Measurements from ENCODE around the gene XPNPEP2. TPM values are rescaled to one million over a fixed set of nuclear protein-coding genes. Genes with fewer than 3 reads are reported as not detected.

Gene XPNPEP2
- total RNA-seq, 2 donors from 2014 or later: 0.52 to 5.6 TPM

DNA sequence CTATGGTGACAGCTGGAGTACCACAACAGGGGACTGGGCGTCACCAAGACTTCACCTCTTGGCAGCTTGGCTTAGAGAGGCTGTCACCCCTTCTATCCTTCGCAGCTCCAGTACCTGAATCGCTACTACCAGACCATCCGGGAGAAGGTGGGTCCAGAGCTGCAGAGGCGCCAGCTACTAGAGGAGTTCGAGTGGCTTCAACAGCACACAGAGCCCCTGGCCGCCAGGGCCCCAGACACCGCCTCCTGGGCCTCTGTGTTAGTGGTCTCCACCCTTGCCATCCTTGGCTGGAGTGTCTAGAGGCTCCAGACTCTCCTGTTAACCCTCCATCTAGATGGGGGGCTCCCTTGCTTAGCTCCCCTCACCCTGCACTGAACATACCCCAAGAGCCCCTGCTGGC is 29.4 kb downstream of the XPNPEP2 start:
- TF ChIP-seq, protein P1, sequence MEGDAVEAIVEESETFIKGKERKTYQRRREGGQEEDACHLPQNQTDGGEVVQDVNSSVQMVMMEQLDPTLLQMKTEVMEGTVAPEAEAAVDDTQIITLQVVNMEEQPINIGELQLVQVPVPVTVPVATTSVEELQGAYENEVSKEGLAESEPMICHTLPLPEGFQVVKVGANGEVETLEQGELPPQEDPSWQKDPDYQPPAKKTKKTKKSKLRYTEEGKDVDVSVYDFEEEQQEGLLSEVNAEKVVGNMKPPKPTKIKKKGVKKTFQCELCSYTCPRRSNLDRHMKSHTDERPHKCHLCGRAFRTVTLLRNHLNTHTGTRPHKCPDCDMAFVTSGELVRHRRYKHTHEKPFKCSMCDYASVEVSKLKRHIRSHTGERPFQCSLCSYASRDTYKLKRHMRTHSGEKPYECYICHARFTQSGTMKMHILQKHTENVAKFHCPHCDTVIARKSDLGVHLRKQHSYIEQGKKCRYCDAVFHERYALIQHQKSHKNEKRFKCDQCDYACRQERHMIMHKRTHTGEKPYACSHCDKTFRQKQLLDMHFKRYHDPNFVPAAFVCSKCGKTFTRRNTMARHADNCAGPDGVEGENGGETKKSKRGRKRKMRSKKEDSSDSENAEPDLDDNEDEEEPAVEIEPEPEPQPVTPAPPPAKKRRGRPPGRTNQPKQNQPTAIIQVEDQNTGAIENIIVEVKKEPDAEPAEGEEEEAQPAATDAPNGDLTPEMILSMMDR (IDR thresholded peaks at IDR 0.05): no peak
- TF ChIP-seq POLR2A (IDR thresholded peaks at IDR 0.05): no peak
- 85% methylated on average over 8 of the region's 8 CpGs; no CpG with 5 or more reads in 1 of the 2 donors for WGBS, 2 donors
- Histone ChIP-seq H3K27ac (no peak overlapping the region), H3K4me3 (no peak overlapping the region), H3K4me1 (no peaks in the 10 kb centered on the region), H3K36me3 (replicated peaks in 1 of 2; ENCODE audit: insufficient read depth in 1 of 2, low read depth in 2 of 2) (no peaks in the 10 kb centered on the region), H3K27me3 (no peaks in the 10 kb centered on the region), H3K9me3 (no peaks in the 10 kb centered on the region)
- DNase-seq (no peak), ATAC-seq (no peak)
- intact Hi-C loops (cut with DNase I): no loop called here

DNA sequence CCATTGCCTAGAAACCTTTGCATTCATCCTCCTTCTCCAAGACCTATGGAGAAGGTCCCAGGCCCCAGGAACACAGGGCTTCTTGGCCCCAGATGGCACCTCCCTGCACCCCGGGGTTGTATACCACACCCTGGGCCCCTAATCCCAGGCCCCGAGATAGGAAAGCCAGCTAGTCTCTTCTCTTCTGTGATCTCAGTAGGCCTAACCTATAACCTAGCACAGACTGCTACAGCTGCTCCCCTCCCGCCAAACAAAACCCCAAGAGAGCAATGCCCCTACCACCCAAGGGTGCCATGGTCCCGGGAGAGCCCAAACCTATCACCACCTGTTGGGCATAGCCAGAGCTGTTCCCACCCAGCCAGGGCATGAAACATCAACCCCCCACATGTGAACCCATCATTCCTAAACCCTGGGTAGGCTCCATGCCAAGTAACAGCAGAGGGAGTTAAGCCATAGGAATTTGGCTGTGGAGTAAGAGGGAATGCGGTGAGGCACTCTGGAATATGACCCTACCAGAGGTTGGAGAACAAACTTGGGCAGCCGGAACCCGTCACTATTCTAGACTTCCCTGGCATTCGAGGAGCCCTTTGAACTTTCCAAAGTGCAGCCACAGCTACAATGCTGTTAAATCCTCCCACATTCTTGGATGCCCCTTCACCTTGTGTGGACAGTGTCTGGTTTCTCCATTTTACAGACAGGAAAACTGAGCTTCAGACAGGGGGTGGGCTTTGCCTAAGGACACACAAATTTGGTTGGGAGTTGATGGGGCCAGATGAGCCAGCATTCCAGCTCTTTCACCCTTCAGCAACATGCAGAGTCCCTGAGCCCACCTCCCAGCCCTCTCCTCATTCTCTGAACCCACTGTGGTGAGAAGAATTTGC is 30.0 kb downstream of the XPNPEP2 start:
- DNase-seq (no peak), ATAC-seq (no peak)
- TF ChIP-seq POLR2A (IDR thresholded peaks at IDR 0.05): no peak
- TF ChIP-seq, protein P1 (IDR thresholded peaks at IDR 0.05): no peak
- no peak overlapping the region for H3K27ac ChIP-seq
- 90% methylated on average over 5 of the region's 8 CpGs; no CpG with 5 or more reads in 1 of the 2 donors for WGBS, 2 donors
- intact Hi-C loops (cut with DNase I): no loop called here
- no peak overlapping the region for H3K4me3 ChIP-seq
- no peaks in the 10 kb centered on the region for H3K27me3 ChIP-seq
- no peaks in the 10 kb centered on the region for H3K36me3 ChIP-seq (replicated peaks in 1 of 2; ENCODE audit: insufficient read depth in 1 of 2, low read depth in 2 of 2)
- no peaks in the 10 kb centered on the region for H3K4me1 ChIP-seq
- no peaks in the 10 kb centered on the region for H3K9me3 ChIP-seq

DNA sequence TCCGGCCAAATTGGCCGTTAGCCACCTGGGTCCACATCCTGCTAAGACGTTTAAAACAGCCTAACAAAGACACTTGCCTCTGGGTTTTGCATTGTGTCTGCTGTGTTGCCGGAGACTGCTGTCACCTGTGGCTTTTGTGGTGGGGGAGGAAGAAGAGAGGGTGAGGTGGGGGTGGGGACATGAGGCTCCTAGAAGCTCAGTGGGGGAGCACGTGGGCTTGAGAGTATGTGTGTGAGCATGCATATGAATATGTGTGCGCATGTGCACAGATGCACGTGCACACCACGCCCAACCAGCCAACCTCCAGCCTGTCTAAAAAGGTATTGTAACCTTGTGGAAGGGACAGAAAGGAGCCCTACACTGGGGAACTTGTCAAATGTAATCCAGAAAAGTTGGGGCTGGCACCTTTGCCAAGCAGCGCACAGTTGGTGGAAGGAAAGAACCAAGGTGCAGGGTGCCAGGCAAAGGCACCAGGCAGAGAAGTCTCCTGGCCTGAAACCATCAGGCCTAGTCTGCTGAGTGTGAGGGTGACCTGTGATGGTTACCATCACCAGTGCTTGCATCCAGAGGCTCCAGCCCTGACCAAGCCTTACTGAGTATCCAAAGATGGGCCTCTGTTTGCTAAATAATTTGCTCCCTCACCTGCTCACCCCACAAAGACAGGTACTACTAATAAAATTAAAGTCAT is 30.8 kb downstream of the XPNPEP2 start:
- H3K4me3 ChIP-seq: no peak overlapping the region
- no peak overlapping the region for H3K27ac ChIP-seq
- H3K36me3 ChIP-seq (replicated peaks in 1 of 2; ENCODE audit: insufficient read depth in 1 of 2, low read depth in 2 of 2): no peaks in the 10 kb centered on the region
- no peak for TF ChIP-seq POLR2A (IDR thresholded peaks at IDR 0.05)
- TF ChIP-seq, protein P1 (IDR thresholded peaks at IDR 0.05): no peak
- no peaks in the 10 kb centered on the region for H3K9me3 ChIP-seq
- no peaks in the 10 kb centered on the region for H3K27me3 ChIP-seq
- DNase-seq: peak in 1 of 4 donors; percentile 23
- H3K4me1 ChIP-seq: no peaks in the 10 kb centered on the region
- intact Hi-C loops (cut with DNase I): no loop called here
- ATAC-seq: no peak
- 42 to 66% methylated on average over 7 to 8 of the region's 9 CpGs for WGBS, 2 donors

DNA sequence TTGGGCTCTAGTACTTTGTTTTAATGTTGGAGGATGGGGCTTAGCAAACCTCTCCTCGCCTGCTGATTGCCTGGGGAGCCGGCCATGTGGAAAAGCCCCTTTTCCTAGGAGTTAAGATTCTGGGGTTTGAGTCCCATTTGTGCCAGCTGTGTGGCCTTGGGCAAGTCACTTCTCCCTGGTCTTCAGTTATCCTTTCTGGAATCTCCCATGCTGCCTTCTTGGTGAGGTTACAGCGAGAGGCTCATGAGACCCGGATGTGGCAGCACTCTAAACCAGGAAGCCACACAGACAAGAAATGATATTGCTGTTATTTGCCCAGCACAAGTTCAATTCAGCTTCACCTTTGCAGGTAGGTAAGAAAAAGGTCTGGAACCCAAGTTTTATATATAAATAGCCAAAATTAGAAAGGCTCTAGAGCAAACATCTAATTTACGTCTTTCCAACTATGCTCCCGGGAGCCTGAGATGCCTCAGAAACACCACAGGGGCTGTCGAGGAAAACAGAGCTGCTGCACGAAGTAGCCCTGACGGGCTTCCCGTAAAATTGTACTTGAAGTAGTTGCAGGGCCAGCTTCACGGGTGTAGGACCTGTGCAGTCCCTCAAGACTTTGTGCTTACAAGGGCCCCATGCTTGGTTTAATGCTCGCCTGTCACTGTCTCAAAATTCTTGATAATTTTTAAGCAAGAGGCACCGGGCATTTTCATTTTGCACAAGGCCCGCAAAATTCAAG is 32.7 kb downstream of the XPNPEP2 start:
- DNase-seq (no peak), ATAC-seq (no peak)
- H3K4me1 ChIP-seq: no peaks in the 10 kb centered on the region
- H3K4me3 ChIP-seq: no peak overlapping the region
- H3K9me3 ChIP-seq: no peaks in the 10 kb centered on the region
- intact Hi-C loops (cut with DNase I): no loop called here
- TF ChIP-seq POLR2A (IDR thresholded peaks at IDR 0.05): no peak
- TF ChIP-seq, protein P1 (IDR thresholded peaks at IDR 0.05): no peak
- 65 to 83% methylated on average over 12 to 14 of the region's 14 CpGs for WGBS, 2 donors
- no peaks in the 10 kb centered on the region for H3K36me3 ChIP-seq (replicated peaks in 1 of 2; ENCODE audit: insufficient read depth in 1 of 2, low read depth in 2 of 2)
- no peaks in the 10 kb centered on the region for H3K27me3 ChIP-seq
- H3K27ac ChIP-seq: no peak overlapping the region
